ENCODE data around the gene TRIM5.
"Not testable (repeated sequence)": the region's sequence is repeated elsewhere in the genome, so short reads cannot be mapped to it uniquely, and the experiment has no call there.

Gene TRIM5

DNA sequence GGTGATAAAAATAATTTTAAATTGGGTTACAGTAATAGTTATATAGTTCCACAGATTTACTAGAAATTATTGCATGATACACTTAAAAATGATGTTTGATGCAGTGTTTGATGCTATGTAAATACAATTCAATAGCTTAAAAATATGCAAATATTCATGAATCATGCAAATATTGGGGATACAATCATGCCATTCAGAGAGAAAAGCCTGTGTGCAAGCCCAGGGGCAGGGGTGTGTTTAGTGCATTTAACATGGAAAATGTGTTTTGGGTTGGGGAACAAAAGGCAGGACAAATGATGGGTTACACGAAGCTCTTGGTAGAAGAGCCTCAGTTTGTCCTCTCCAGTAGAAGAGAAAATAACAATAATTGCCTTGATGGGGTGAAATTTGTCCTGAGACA is 10.7 kb upstream of the TRIM5 start:
- peaks cover 77% of the 10 kb centered on the region for H3K4me1 Mint-ChIP-seq
- H3K36me3 Mint-ChIP-seq, result peaks cover 19% of the 10 kb centered on the region
- H3K27me3 Mint-ChIP-seq, result no peaks in the 10 kb centered on the region
- peak overlapping the region; percentile 87 for H3K27ac Mint-ChIP-seq
- H3K9me3 Mint-ChIP-seq, result no peaks in the 10 kb centered on the region
- H3K4me3 Mint-ChIP-seq, result peak overlapping the region; percentile 53

- Mint-ChIP-seq H3K4me3 (peak overlapping the region; percentile 64), H3K36me3 (peaks cover 19% of the 10 kb centered on the region), H3K27me3 (no peaks in the 10 kb centered on the region), H3K4me1 (peaks cover 69% of the 10 kb centered on the region), H3K27ac (peak overlapping the region; percentile 86), H3K9me3 (no peaks in the 10 kb centered on the region)
Observed at GRCh38 chr11:5694642-5695041, 9.8 kb upstream of the TRIM5 start.

GRCh38 chr11:5691964-5692361 is 7.1 kb upstream of the TRIM5 start:
- H3K27me3 Mint-ChIP-seq, result no peaks in the 10 kb centered on the region
- peak overlapping the region; percentile 96 for H3K27ac Mint-ChIP-seq
- H3K4me1 Mint-ChIP-seq, result peaks cover 70% of the 10 kb centered on the region
- peak overlapping the region; percentile 96 for H3K4me3 Mint-ChIP-seq
- peaks cover 12% of the 10 kb centered on the region for H3K36me3 Mint-ChIP-seq
- no peaks in the 10 kb centered on the region for H3K9me3 Mint-ChIP-seq

- H3K27ac Mint-ChIP-seq, result peak overlapping the region; percentile 96
- peaks cover 12% of the 10 kb centered on the region for H3K36me3 Mint-ChIP-seq
- not testable (repeated sequence) for H3K9me3 Mint-ChIP-seq, H3K27me3 Mint-ChIP-seq
- H3K4me1 Mint-ChIP-seq, result peaks cover 68% of the 10 kb centered on the region
- H3K4me3 Mint-ChIP-seq, result peak overlapping the region; percentile 96
Observed at GRCh38 chr11:5691238-5691963, 6.5 kb upstream of the TRIM5 start.

GRCh38 chr11:5690736-5691135 is 5.9 kb upstream of the TRIM5 start:
- H3K4me1 Mint-ChIP-seq, result peaks cover 65% of the 10 kb centered on the region
- peaks cover 8% of the 10 kb centered on the region for H3K36me3 Mint-ChIP-seq
- peak overlapping the region; percentile 96 for H3K27ac Mint-ChIP-seq
- H3K9me3 Mint-ChIP-seq, result no peaks in the 10 kb centered on the region
- no peaks in the 10 kb centered on the region for H3K27me3 Mint-ChIP-seq
- peak overlapping the region; percentile 96 for H3K4me3 Mint-ChIP-seq

- Mint-ChIP-seq H3K4me3 (peak overlapping the region; percentile 96), H3K4me1 (peaks cover 63% of the 10 kb centered on the region), H3K9me3 (no peaks in the 10 kb centered on the region), H3K27me3 (no peaks in the 10 kb centered on the region), H3K36me3 (peaks cover 8% of the 10 kb centered on the region), H3K27ac (peak overlapping the region; percentile 96)
Observed at GRCh38 chr11:5690216-5690615, 5.3 kb upstream of the TRIM5 start.

GRCh38 chr11:5689551-5689983 is 4.7 kb upstream of the TRIM5 start, which contains the start of gene TRIM22:
Gene TRIM22, plus strand, starts transcription at chr11:5689790. Its CDS starts 6,443 bp downstream, at chr11:5696233.
- Mint-ChIP-seq H3K4me1 (peaks cover 63% of the 10 kb centered on the region), H3K9me3 (no peaks in the 10 kb centered on the region), H3K27ac (peak within 1 kb of the TSS; percentile 96), H3K27me3 (no peaks in the 10 kb centered on the region), H3K4me3 (peak within 1 kb of the TSS; percentile 96), H3K36me3 (peaks cover 5% of the 10 kb centered on the region)

DNA sequence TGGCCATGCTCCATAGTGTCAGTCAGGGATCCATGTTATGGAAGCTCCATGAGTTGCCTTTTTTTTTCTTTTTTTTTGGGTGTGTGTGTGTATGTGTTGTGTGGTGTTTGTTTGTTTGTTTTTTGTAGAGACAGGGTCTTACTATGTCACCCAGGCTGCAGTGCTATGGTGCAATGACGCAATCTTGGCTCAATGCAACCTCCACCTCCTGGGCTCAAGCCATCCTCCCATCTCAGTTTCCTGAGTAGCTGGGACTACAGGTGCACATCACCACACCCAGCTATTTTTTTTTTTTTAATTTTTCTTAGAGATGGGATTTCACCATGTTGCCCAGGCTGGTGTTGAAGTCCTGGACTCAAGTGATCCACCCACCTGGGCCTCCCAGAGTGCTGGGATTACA is 3.6 kb upstream of the TRIM5 start:
- peaks cover 7% of the 10 kb centered on the region for H3K36me3 Mint-ChIP-seq
- H3K27ac Mint-ChIP-seq, result peak overlapping the region; percentile 92
- H3K9me3 Mint-ChIP-seq, result no peaks in the 10 kb centered on the region
- H3K4me1 Mint-ChIP-seq, result peaks cover 65% of the 10 kb centered on the region
- H3K27me3 Mint-ChIP-seq, result no peaks in the 10 kb centered on the region
- H3K4me3 Mint-ChIP-seq, result peak overlapping the region; percentile 61

GRCh38 chr11:5686426-5686825 is 1.6 kb upstream of the TRIM5 start:
- Mint-ChIP-seq H3K4me3 (no peak overlapping the region), H3K27me3 (no peaks in the 10 kb centered on the region), H3K4me1 (peaks cover 59% of the 10 kb centered on the region), H3K36me3 (peaks cover 3% of the 10 kb centered on the region), H3K9me3 (no peaks in the 10 kb centered on the region), H3K27ac (peak overlapping the region; percentile 23)

GRCh38 chr11:5684036-5684645 is 733 bp downstream of the TRIM5 start:
- Mint-ChIP-seq H3K4me1 (peaks cover 70% of the 10 kb centered on the region), H3K36me3 (peaks cover 8% of the 10 kb centered on the region)

DNA sequence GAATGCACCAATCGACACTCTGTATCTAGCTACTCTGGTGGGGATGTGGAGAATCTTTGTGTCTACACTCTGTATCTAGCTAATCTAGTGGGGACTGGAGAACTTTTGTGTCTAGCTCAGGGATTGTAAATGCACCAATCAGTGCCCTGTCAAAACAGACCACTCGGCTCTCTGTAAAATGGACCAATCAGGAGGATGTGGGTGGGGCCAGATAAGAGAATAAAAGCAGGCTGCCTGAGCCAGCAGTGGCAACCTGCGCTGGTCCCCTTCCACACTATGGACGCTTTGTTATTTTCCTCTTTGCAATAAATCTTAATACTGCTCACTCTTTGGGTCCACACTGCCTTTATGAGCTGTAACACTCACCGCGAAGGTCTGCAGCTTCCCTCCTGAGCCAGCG is 1.3 kb downstream of the TRIM5 start:
- Mint-ChIP-seq H3K4me3 (peak overlapping the region; percentile 97), H3K27ac (peak overlapping the region; percentile 99), H3K4me1 (peaks cover 70% of the 10 kb centered on the region)
- H3K9me3 Mint-ChIP-seq, H3K36me3 Mint-ChIP-seq, H3K27me3 Mint-ChIP-seq: not testable (repeated sequence)

More at GRCh38 chr11:5684036-5684645, 733 bp downstream of the TRIM5 start:
- H3K27ac Mint-ChIP-seq, result peak overlapping the region; percentile 99
- H3K4me3 Mint-ChIP-seq, result peak overlapping the region; percentile 97
- H3K27me3 Mint-ChIP-seq, result no peaks in the 10 kb centered on the region
- no peaks in the 10 kb centered on the region for H3K9me3 Mint-ChIP-seq

GRCh38 chr11:5682890-5683441 is 1.9 kb downstream of the TRIM5 start:
- H3K27me3 Mint-ChIP-seq, H3K9me3 Mint-ChIP-seq: not testable (repeated sequence)
- Mint-ChIP-seq H3K4me3 (peak overlapping the region; percentile 97), H3K27ac (peak overlapping the region; percentile 99), H3K36me3 (peaks cover 15% of the 10 kb centered on the region), H3K4me1 (peaks cover 66% of the 10 kb centered on the region)

GRCh38 chr11:5679811-5680210 is 5.1 kb downstream of the TRIM5 start:
- H3K27me3 Mint-ChIP-seq, result no peaks in the 10 kb centered on the region
- H3K4me3 Mint-ChIP-seq, result no peak overlapping the region
- peaks cover 47% of the 10 kb centered on the region for H3K4me1 Mint-ChIP-seq
- H3K9me3 Mint-ChIP-seq, result peaks cover under 1% of the 10 kb centered on the region
- H3K27ac Mint-ChIP-seq, result peak overlapping the region; percentile 71
- peaks cover 17% of the 10 kb centered on the region for H3K36me3 Mint-ChIP-seq

- Mint-ChIP-seq H3K27ac (peak overlapping the region; percentile 11), H3K27me3 (no peaks in the 10 kb centered on the region), H3K36me3 (peaks cover 25% of the 10 kb centered on the region), H3K9me3 (peaks cover 5% of the 10 kb centered on the region), H3K4me1 (peaks cover 34% of the 10 kb centered on the region), H3K4me3 (no peak overlapping the region)
Observed at GRCh38 chr11:5674391-5674790, 10.5 kb downstream of the TRIM5 start.

DNA sequence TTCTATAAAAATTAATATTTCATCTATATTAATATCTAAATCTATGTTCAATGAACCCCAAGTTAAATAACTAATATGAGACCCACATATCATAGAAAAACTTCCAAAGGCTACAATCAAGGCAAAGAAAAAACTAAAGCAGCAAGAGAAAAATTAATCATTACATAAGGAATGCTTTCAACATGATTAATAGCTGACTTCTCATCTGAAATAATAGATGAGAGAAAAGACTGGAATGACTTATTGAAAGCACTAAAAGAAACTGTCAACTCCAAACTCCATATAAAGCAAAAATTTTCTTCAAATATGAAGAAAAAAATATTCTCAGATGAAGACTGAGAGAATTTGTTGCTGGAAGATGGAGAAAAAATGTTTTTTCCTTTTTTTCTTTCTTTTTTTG is 13.0 kb downstream of the TRIM5 start:
- H3K36me3 Mint-ChIP-seq, result peaks cover 16% of the 10 kb centered on the region
- no peak overlapping the region for H3K27ac Mint-ChIP-seq
- H3K9me3 Mint-ChIP-seq, result peaks cover 5% of the 10 kb centered on the region
- no peak overlapping the region for H3K4me3 Mint-ChIP-seq
- H3K27me3 Mint-ChIP-seq, result no peaks in the 10 kb centered on the region
- H3K4me1 Mint-ChIP-seq, result peaks cover 24% of the 10 kb centered on the region

- Mint-ChIP-seq H3K9me3 (no peaks in the 10 kb centered on the region), H3K36me3 (peaks cover 15% of the 10 kb centered on the region), H3K4me1 (no peaks in the 10 kb centered on the region), H3K27me3 (no peaks in the 10 kb centered on the region), H3K4me3 (no peak overlapping the region), H3K27ac (no peak overlapping the region)
Observed at GRCh38 chr11:5666402-5666793, 18.5 kb downstream of the TRIM5 start.
